Measurements from ENCODE around the gene PDZRN3.

PDZRN3 gene

GRCh38 chr3:73622091-73622805 is 2.5 kb downstream of the PDZRN3 start:
- no peak for DNase-seq (ENCODE audit: low read depth in 2 of 2)

GRCh38 chr3:73621388-73621787 is 3.4 kb downstream of the PDZRN3 start:
- DNase-seq (ENCODE audit: low read depth in 2 of 2): no peak

- DNase-seq (ENCODE audit: low read depth in 2 of 2): no peak
These were observed 6.3 kb downstream of the PDZRN3 start for GRCh38 chr3:73618461-73618860.

GRCh38 chr3:73616056-73616455 is 8.7 kb downstream of the PDZRN3 start:
- no peak for DNase-seq (ENCODE audit: low read depth in 2 of 2)

- no peak for DNase-seq (ENCODE audit: low read depth in 2 of 2)
These were observed 10.3 kb downstream of the PDZRN3 start for GRCh38 chr3:73614419-73614818.

GRCh38 chr3:73611176-73611575 is 13.6 kb downstream of the PDZRN3 start:
- no peak for DNase-seq (ENCODE audit: low read depth in 2 of 2)

- no peak for DNase-seq (ENCODE audit: low read depth in 2 of 2)
These were observed 14.2 kb downstream of the PDZRN3 start for GRCh38 chr3:73610493-73610892.

- DNase-seq (ENCODE audit: low read depth in 2 of 2): no peak
These were observed 15.1 kb downstream of the PDZRN3 start for GRCh38 chr3:73609655-73610054.

- no peak for DNase-seq (ENCODE audit: low read depth in 2 of 2)
These were observed 15.5 kb downstream of the PDZRN3 start for GRCh38 chr3:73609315-73609641.

- DNase-seq (ENCODE audit: low read depth in 2 of 2): no peak
These were observed 16.1 kb downstream of the PDZRN3 start for GRCh38 chr3:73608456-73609314.

GRCh38 chr3:73605861-73606260 is 18.9 kb downstream of the PDZRN3 start:
- no peak for DNase-seq (ENCODE audit: low read depth in 2 of 2)

GRCh38 chr3:73605412-73605811 is 19.3 kb downstream of the PDZRN3 start:
- no peak for DNase-seq (ENCODE audit: low read depth in 2 of 2)

- DNase-seq (ENCODE audit: low read depth in 2 of 2): no peak
These were observed 20.3 kb downstream of the PDZRN3 start for GRCh38 chr3:73604451-73604850.

- no peak for DNase-seq (ENCODE audit: low read depth in 2 of 2)
These were observed 21.0 kb downstream of the PDZRN3 start for GRCh38 chr3:73603762-73604171.

GRCh38 chr3:73602170-73602569 is 22.6 kb downstream of the PDZRN3 start:
- DNase-seq (ENCODE audit: low read depth in 2 of 2): no peak

GRCh38 chr3:73601481-73601880 is 23.3 kb downstream of the PDZRN3 start:
- DNase-seq (ENCODE audit: low read depth in 2 of 2): no peak

GRCh38 chr3:73601011-73601410 is 23.7 kb downstream of the PDZRN3 start:
- no peak for DNase-seq (ENCODE audit: low read depth in 2 of 2)

- no peak for DNase-seq (ENCODE audit: low read depth in 2 of 2)
These were observed 24.3 kb downstream of the PDZRN3 start for GRCh38 chr3:73600293-73600938.

- DNase-seq (ENCODE audit: low read depth in 2 of 2): no peak
These were observed 25.1 kb downstream of the PDZRN3 start for GRCh38 chr3:73599605-73600004.

GRCh38 chr3:73597476-73597875 is 27.3 kb downstream of the PDZRN3 start:
- no peak for DNase-seq (ENCODE audit: low read depth in 2 of 2)

- no peak for DNase-seq (ENCODE audit: low read depth in 2 of 2)
These were observed 32.3 kb downstream of the PDZRN3 start for GRCh38 chr3:73592154-73593144.
